Mesendoderm (in vitro differentiated cells): ENCODE results near the gene SNAP29.
A peak's percentile ranks its signal among the peaks of the same experiment; 100 is the strongest.
"Not testable (repeated sequence)": the region's sequence is repeated elsewhere in the genome, so short reads cannot be mapped to it uniquely, and the experiment has no call there.

ENCODE experiments used
- DNase-seq: peaks from one replicate; pipeline ENCODE4 v3.0.0; 2013
- H2AK5ac ChIP-seq: 2 replicates; pipeline ENCODE4 v1.6.1; 2013; ENCODE audit warnings: low read length, inconsistent platforms
- H2BK120ac ChIP-seq: 2 replicates; pipeline ENCODE4 v1.6.1; 2013; ENCODE audit warnings: low read depth, mild to moderate bottlenecking, low read length, moderate library complexity, mixed read lengths
- H2BK15ac ChIP-seq: replicated peaks from 2 replicates; pipeline ENCODE4 v1.6.1; 2013; ENCODE audit warnings: low read depth, mild to moderate bottlenecking, moderate library complexity
- H2BK5ac ChIP-seq: 2 replicates; pipeline ENCODE4 v1.6.1; 2013; ENCODE audit warnings: low read length, inconsistent platforms
- H3K18ac ChIP-seq: 2 replicates; pipeline ENCODE4 v1.6.1; 2013; ENCODE audit warnings: mild to moderate bottlenecking, low read length, mixed read lengths
- H3K23ac ChIP-seq: one replicate; pipeline ENCODE4 v1.6.1; 2013; ENCODE audit warnings: low read length
- H3K27ac ChIP-seq: 2 replicates; pipeline ENCODE4 v1.5.1; 2013; ENCODE audit warnings: low read depth, mild to moderate bottlenecking, inconsistent platforms, low read length, moderate library complexity
- H3K27me3 ChIP-seq: 2 replicates; pipeline ENCODE4 v1.6.1; 2013; ENCODE audit warnings: low read length, control low read depth, mild to moderate bottlenecking, inconsistent platforms; ENCODE audit not compliant: insufficient read depth, poor library complexity
- H3K36me3 ChIP-seq: 2 replicates; pipeline ENCODE4 v1.6.1; 2013; ENCODE audit warnings: low read length, inconsistent platforms; ENCODE audit not compliant: control insufficient read depth, insufficient read depth
- H3K4ac ChIP-seq: one replicate; pipeline ENCODE4 v1.6.1; 2013; ENCODE audit warnings: low read depth, mild to moderate bottlenecking, low read length, moderate library complexity
- H3K4me1 ChIP-seq: 2 replicates; pipeline ENCODE4 v1.6.1; 2013; ENCODE audit warnings: low read depth, low read length, inconsistent platforms; ENCODE audit not compliant: control insufficient read depth
- H3K4me2 ChIP-seq: 2 replicates; pipeline ENCODE4 v1.6.1; 2013; ENCODE audit warnings: low read length
- H3K4me3 ChIP-seq: 2 replicates; pipeline ENCODE4 v1.5.1; 2013; ENCODE audit warnings: mild to moderate bottlenecking, low read length
- H3K56ac ChIP-seq: one replicate; pipeline ENCODE4 v1.6.1; 2013; ENCODE audit warnings: low read length
- H3K79me1 ChIP-seq: 2 replicates; pipeline ENCODE4 v1.6.1; 2013; ENCODE audit warnings: low read length, inconsistent platforms
- H3K79me2 ChIP-seq: 2 replicates; pipeline ENCODE4 v1.6.1; 2013; ENCODE audit warnings: mild to moderate bottlenecking, low read length; ENCODE audit not compliant: control insufficient read depth, insufficient read depth
- H3K9ac ChIP-seq: 2 replicates; pipeline ENCODE4 v1.6.1; 2013; ENCODE audit warnings: low read length, inconsistent platforms
- H4K5ac ChIP-seq: one replicate; pipeline ENCODE4 v1.6.1; 2013; ENCODE audit warnings: low read length
- H4K8ac ChIP-seq: one replicate; pipeline ENCODE4 v1.6.1; 2013; ENCODE audit warnings: low read depth, mild to moderate bottlenecking, control low read depth, low read length, moderate library complexity
- WGBS: extraction: QIAGEN DNeasy Blood & Tissue Kit; methylation state at CpG from one replicate; pipeline ENCODE4 v1.1.7; 2013; ENCODE audit warnings: low lambda C conversion rate, missing lambda C conversion rate; ENCODE audit not compliant: insufficient coverage; ENCODE audit errors: extremely low coverage; 5-methylcytosine and 5-hydroxymethylcytosine counted together

Gene SNAP29

DNA sequence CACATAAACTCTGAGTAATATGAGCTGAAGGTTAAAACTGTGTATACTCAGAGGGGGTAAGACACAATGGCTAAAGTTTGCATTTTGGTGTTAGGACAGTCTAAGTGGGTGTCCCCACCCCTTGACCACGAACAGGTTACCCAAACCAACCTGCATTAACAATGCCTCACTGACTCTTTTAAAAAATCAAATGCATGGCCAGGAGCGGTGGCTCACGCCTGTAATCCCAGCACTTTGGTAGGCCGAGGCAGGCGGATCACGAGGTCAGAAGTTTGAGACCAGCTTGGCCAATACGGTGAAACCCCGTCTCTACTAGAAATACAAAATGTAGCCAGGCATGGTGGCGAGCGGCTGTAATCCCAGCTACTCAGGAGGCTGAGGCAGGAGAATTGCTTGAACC is 19.5 kb upstream of the SNAP29 start:
- not testable (repeated sequence) for H2BK120ac ChIP-seq, H3K18ac ChIP-seq, H3K9ac ChIP-seq, H2AK5ac ChIP-seq, H3K23ac ChIP-seq, H4K5ac ChIP-seq, H2BK15ac ChIP-seq, H3K79me2 ChIP-seq, H3K56ac ChIP-seq, H3K4me2 ChIP-seq, H3K36me3 ChIP-seq, H2BK5ac ChIP-seq, H3K4me1 ChIP-seq, H3K4ac ChIP-seq, H3K27ac ChIP-seq, H3K27me3 ChIP-seq, H3K4me3 ChIP-seq, H4K8ac ChIP-seq, H3K79me1 ChIP-seq, DNase-seq
- WGBS = no CpG with 5 or more reads among the region's 10 CpGs

DNA sequence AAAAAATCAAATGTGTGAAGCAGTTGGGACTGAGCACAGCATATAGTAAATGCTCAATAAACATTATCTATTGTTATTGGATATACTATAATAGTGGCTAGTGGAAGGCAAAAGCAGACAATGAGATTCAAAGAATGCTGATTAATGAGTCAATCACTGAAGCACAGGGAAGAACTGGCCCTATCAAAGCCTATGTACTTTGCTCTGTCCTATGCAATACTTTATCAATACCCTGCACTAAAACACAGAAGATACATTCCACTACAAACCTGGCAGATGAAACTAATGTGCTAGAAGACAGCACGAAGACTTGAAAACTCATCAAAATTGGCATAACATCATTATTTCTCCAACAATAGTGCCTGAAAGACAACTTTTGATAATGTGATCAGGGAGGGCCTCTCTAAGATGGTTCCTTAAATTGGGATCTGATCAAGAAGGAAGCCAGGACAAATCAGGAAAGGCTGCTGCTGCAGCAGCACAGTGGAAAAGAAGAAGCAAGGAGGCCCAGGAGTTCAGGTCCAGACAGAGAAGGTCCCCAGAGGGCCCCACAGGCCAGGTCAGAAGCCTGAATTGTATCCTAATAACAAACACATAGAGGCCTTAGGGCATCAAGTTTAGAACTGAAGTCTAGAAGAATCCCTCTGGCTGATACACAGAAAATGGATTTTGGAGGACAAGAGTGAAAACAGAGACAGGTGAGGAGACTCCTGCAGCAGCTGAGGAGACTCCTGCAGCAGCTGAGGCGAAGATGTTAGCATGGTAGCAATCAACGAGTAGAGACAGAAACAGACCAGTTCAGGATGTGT is 18.8 kb upstream of the SNAP29 start:
- no peak overlapping the region for H2BK120ac ChIP-seq
- no peaks in the 10 kb centered on the region for H3K27me3 ChIP-seq
- no peak overlapping the region for H4K5ac ChIP-seq
- no peak overlapping the region for H3K4me2 ChIP-seq
- no peak overlapping the region for H3K56ac ChIP-seq
- DNase-seq = no peak
- no peak overlapping the region for H2AK5ac ChIP-seq
- H3K4ac ChIP-seq = no peak overlapping the region
- H2BK15ac ChIP-seq = no peak overlapping the region
- H3K18ac ChIP-seq = no peak overlapping the region
- H3K4me3 ChIP-seq = no peak overlapping the region
- H3K4me1 ChIP-seq = peaks cover 2% of the 10 kb centered on the region
- no peak overlapping the region for H3K23ac ChIP-seq
- H3K9ac ChIP-seq = no peak overlapping the region
- no peaks in the 10 kb centered on the region for H3K36me3 ChIP-seq
- no peak overlapping the region for H4K8ac ChIP-seq
- no CpG with 5 or more reads among the region's 3 CpGs for WGBS
- no peak overlapping the region for H2BK5ac ChIP-seq
- peaks cover 3% of the 10 kb centered on the region for H3K79me1 ChIP-seq
- H3K79me2 ChIP-seq = peaks cover 2% of the 10 kb centered on the region
- no peak overlapping the region for H3K27ac ChIP-seq

- H2BK5ac ChIP-seq = no peak overlapping the region
- DNase-seq = peak; percentile 56
- H4K8ac ChIP-seq = no peak overlapping the region
- no peaks in the 10 kb centered on the region for H3K27me3 ChIP-seq
- no peak overlapping the region for H2BK120ac ChIP-seq
- H3K27ac ChIP-seq = no peak overlapping the region
- H3K23ac ChIP-seq = no peak overlapping the region
- H4K5ac ChIP-seq = no peak overlapping the region
- H2AK5ac ChIP-seq = no peak overlapping the region
- no peak overlapping the region for H3K4me2 ChIP-seq
- H3K4ac ChIP-seq = no peak overlapping the region
- H3K79me2 ChIP-seq = peaks cover 2% of the 10 kb centered on the region
- no peak overlapping the region for H2BK15ac ChIP-seq
- H3K4me1 ChIP-seq = peaks cover 2% of the 10 kb centered on the region
- peaks cover 5% of the 10 kb centered on the region for H3K79me1 ChIP-seq
- no peak overlapping the region for H3K18ac ChIP-seq
- no peak overlapping the region for H3K9ac ChIP-seq
- H3K56ac ChIP-seq = no peak overlapping the region
- H3K36me3 ChIP-seq = no peaks in the 10 kb centered on the region
- no CpG with 5 or more reads among the region's 8 CpGs for WGBS
- no peak overlapping the region for H3K4me3 ChIP-seq
Observed at GRCh38 chr22:20840646-20841371, 18.0 kb upstream of the SNAP29 start.

- Histone ChIP-seq H4K8ac (no peak overlapping the region), H3K36me3 (no peaks in the 10 kb centered on the region), H2AK5ac (no peak overlapping the region), H3K4me2 (no peak overlapping the region), H2BK5ac (no peak overlapping the region), H3K4ac (no peak overlapping the region), H3K9ac (no peak overlapping the region), H3K23ac (no peak overlapping the region), H3K4me1 (peaks cover 2% of the 10 kb centered on the region), H2BK15ac (no peak overlapping the region), H3K27ac (no peak overlapping the region), H2BK120ac (no peak overlapping the region), H4K5ac (no peak overlapping the region), H3K4me3 (no peak overlapping the region), H3K79me2 (peaks cover 2% of the 10 kb centered on the region), H3K56ac (no peak overlapping the region), H3K27me3 (no peaks in the 10 kb centered on the region), H3K18ac (no peak overlapping the region), H3K79me1 (peaks cover 6% of the 10 kb centered on the region)
- DNase-seq = no peak
- WGBS = no CpG with 5 or more reads among the region's 2 CpGs
Observed at GRCh38 chr22:20843501-20843900, 15.3 kb upstream of the SNAP29 start.

GRCh38 chr22:20844055-20845037 is 14.5 kb upstream of the SNAP29 start:
- WGBS = no CpG with 5 or more reads among the region's 5 CpGs
- no peak for DNase-seq
- H4K8ac ChIP-seq = no peak overlapping the region

More at GRCh38 chr22:20844055-20845037, 14.5 kb upstream of the SNAP29 start:
- no peak overlapping the region for H3K23ac ChIP-seq
- no peak overlapping the region for H2BK5ac ChIP-seq
- H3K4me1 ChIP-seq = peaks cover 2% of the 10 kb centered on the region
- no peak overlapping the region for H3K4me2 ChIP-seq
- peaks cover 2% of the 10 kb centered on the region for H3K79me2 ChIP-seq
- H4K5ac ChIP-seq = no peak overlapping the region
- H3K56ac ChIP-seq = no peak overlapping the region
- no peak overlapping the region for H3K4me3 ChIP-seq
- no peak overlapping the region for H3K4ac ChIP-seq
- H3K9ac ChIP-seq = no peak overlapping the region
- H2BK120ac ChIP-seq = no peak overlapping the region
- no peak overlapping the region for H2AK5ac ChIP-seq
- H3K27ac ChIP-seq = no peak overlapping the region
- peaks cover 6% of the 10 kb centered on the region for H3K79me1 ChIP-seq
- no peaks in the 10 kb centered on the region for H3K36me3 ChIP-seq
- no peak overlapping the region for H2BK15ac ChIP-seq
- no peak overlapping the region for H3K18ac ChIP-seq
- no peaks in the 10 kb centered on the region for H3K27me3 ChIP-seq
